SK-N-SH treated with all-trans-retinoic acid at 6 μM for 48 hours (cell line): Measurements from ENCODE around the gene CACNA1C.
A peak's percentile ranks its signal among the peaks of the same experiment; 100 is the strongest.

Source experiments
- ATAC-seq: fragments of 200-7000 bp; cut with Tn5 transposase; 3 replicates; pipeline ENCODE4 v1.9.1; 2020; ENCODE audit warnings: mild to moderate bottlenecking, moderate library complexity
- ARNTL ChIP-seq: fragments of 450-650 bp; formaldehyde crosslinking; IDR thresholded peaks from 2 replicates; pipeline ENCODE4 v1.5.0; 2020; ENCODE audit warnings: low read depth, mild to moderate bottlenecking, moderate library complexity, borderline replicate concordance
- BACH2 ChIP-seq: fragments of 250-450 bp; sonication (Bioruptor Pico); IDR thresholded peaks from 2 replicates; pipeline ENCODE4 v1.9.0; 2021; ENCODE audit warnings: mild to moderate bottlenecking, borderline replicate concordance
- CSDC2 ChIP-seq: fragments of 250-450 bp; sonication (Bioruptor Pico); IDR thresholded peaks from 2 replicates; pipeline ENCODE4 v1.5.0; 2020; ENCODE audit warnings: mild to moderate bottlenecking, moderate library complexity
- ESRRG ChIP-seq: fragments of 250-450 bp; sonication (Bioruptor Pico); IDR thresholded peaks from 2 replicates; pipeline ENCODE4 v1.6.1; 2021; ENCODE audit warnings: mild to moderate bottlenecking
- GLIS3 ChIP-seq: fragments of 250-450 bp; sonication (Bioruptor Pico); IDR thresholded peaks from 2 replicates; pipeline ENCODE4 v1.5.0; 2020; ENCODE audit warnings: mild to moderate bottlenecking, moderate library complexity
- OSR1 ChIP-seq: fragments of 250-450 bp; sonication (Bioruptor Pico); IDR thresholded peaks from 2 replicates; pipeline ENCODE4 v1.8.0; 2022; ENCODE audit warnings: moderate library complexity, mild to moderate bottlenecking, inconsistent platforms
- PPARA ChIP-seq: fragments of 250-450 bp; sonication (Bioruptor Pico); IDR thresholded peaks from 2 replicates; pipeline ENCODE4 v1.5.0; 2020; ENCODE audit warnings: mild to moderate bottlenecking, borderline replicate concordance
- RARB ChIP-seq: fragments of 250-450 bp; sonication (Bioruptor Pico); IDR thresholded peaks from 2 replicates; pipeline ENCODE4 v1.8.0; 2021; ENCODE audit warnings: mild to moderate bottlenecking, moderate library complexity
- TCF4 ChIP-seq: fragments of 250-450 bp; sonication (Bioruptor Pico); IDR thresholded peaks from 2 replicates; pipeline ENCODE4 v1.8.0; 2021; ENCODE audit warnings: mild to moderate bottlenecking, moderate library complexity, borderline replicate concordance
- TOX ChIP-seq: fragments of 250-450 bp; sonication (Bioruptor Pico); IDR thresholded peaks from 2 replicates; pipeline ENCODE4 v1.8.0; 2021; ENCODE audit warnings: mild to moderate bottlenecking, moderate library complexity, borderline replicate concordance
- ZC3H10 ChIP-seq: fragments of 250-450 bp; sonication (Bioruptor Pico); IDR thresholded peaks from 2 replicates; pipeline ENCODE4 v1.5.1; 2021; ENCODE audit warnings: mild to moderate bottlenecking, moderate library complexity
- ZFP3 ChIP-seq: fragments of 250-450 bp; sonication (Bioruptor Pico); IDR thresholded peaks from 2 replicates; pipeline ENCODE4 v1.5.0; 2020; ENCODE audit warnings: mild to moderate bottlenecking, moderate library complexity
- ZFP30 ChIP-seq: fragments of 450-650 bp; formaldehyde crosslinking; IDR thresholded peaks from 2 replicates; pipeline ENCODE4 v1.5.0; 2022; ENCODE audit warnings: mild to moderate bottlenecking, moderate library complexity
- ZNF70 ChIP-seq: fragments of 450-650 bp; formaldehyde crosslinking; IDR thresholded peaks from 2 replicates; pipeline ENCODE4 v1.5.0; 2020; ENCODE audit warnings: mild to moderate bottlenecking, moderate library complexity
- ZNF8 ChIP-seq: fragments of 450-650 bp; formaldehyde crosslinking; IDR thresholded peaks from 2 replicates; pipeline ENCODE4 v1.5.0; 2020; ENCODE audit warnings: mild to moderate bottlenecking, moderate library complexity
- TF ChIP-seq, protein P1 (sequence below): fragments of 250-450 bp; sonication (Bioruptor Pico); IDR thresholded peaks from 2 replicates; pipeline ENCODE4 v1.8.0; 2021; ENCODE audit warnings: low read depth, mild to moderate bottlenecking, moderate library complexity, borderline replicate concordance
- TF ChIP-seq, protein P2 (sequence below): fragments of 250-450 bp; sonication (Bioruptor Pico); IDR thresholded peaks from 2 replicates; pipeline ENCODE4 v1.5.0; 2020; ENCODE audit warnings: mild to moderate bottlenecking, moderate library complexity
- TF ChIP-seq, protein P3 (sequence below): fragments of 250-450 bp; sonication (Bioruptor Pico); IDR thresholded peaks from 2 replicates; pipeline ENCODE4 v1.5.1; 2020; ENCODE audit warnings: low read depth, mild to moderate bottlenecking, moderate library complexity
- TF ChIP-seq, protein P4 (sequence below): fragments of 250-450 bp; sonication (Bioruptor Pico); IDR thresholded peaks from 2 replicates; pipeline ENCODE4 v1.8.0; 2020; ENCODE audit warnings: mild to moderate bottlenecking, moderate library complexity, borderline replicate concordance

CACNA1C gene

DNA sequence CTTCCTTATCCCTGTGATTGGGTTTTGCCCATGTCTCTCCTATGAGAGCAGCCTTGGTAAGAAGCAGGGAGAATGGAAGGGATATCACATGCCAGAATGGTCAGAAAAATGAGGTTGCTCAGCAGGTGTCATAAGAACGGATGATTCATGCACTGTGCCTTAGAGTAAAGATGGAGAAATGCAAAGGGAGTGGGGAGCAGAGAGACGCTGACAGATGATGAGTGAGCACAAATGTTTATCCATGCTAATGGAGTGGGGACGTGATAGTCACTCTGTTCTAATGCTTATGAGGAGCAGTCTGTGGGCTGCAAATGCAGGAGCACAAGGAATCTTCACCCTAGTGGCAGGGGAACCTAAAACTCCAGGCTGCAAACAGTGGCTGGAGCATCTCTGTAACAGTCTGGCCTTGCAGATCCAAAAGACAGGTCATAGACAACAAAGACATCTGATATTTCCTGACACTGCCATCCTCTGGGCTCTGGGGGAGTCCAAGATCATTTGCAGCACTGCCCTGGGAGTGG is 243.2 kb downstream of the CACNA1C start:
- peak; percentile 23; the same call in 2 of the 3 replicates for ATAC-seq

DNA sequence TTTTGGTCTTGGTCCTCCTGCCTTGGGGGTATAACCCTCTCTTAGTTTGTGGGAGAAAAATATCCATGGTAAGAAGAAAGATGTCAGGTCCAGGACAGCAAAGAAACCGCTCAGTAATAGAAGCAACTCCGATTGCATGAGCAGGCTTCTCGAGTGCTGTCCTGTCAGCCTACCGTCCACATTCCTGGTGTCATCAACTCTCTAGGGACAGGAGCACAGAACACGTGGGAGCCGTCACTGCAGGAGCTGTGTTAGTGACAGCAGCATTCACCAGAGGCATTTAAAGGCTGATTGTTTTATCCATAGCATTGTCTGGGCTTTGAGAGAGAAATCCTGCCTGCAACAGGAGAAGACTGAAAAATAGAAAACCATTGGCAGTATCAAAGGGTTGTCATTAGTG is 244.2 kb downstream of the CACNA1C start:
- TF ChIP-seq ESRRG (no peak), ARNTL (no peak), CSDC2 (CRISPR knock-in tag) (no peak), ZFP3 (CRISPR knock-in tag) (no peak), TOX (CRISPR knock-in tag) (no peak), GLIS3 (no peak), OSR1 (CRISPR knock-in tag) (no peak), ZC3H10 (CRISPR knock-in tag) (no peak), ZFP30 (CRISPR knock-in tag) (no peak), ZNF70 (CRISPR knock-in tag) (no peak), ZNF8 (CRISPR knock-in tag) (no peak)
- TF ChIP-seq, protein P1, sequence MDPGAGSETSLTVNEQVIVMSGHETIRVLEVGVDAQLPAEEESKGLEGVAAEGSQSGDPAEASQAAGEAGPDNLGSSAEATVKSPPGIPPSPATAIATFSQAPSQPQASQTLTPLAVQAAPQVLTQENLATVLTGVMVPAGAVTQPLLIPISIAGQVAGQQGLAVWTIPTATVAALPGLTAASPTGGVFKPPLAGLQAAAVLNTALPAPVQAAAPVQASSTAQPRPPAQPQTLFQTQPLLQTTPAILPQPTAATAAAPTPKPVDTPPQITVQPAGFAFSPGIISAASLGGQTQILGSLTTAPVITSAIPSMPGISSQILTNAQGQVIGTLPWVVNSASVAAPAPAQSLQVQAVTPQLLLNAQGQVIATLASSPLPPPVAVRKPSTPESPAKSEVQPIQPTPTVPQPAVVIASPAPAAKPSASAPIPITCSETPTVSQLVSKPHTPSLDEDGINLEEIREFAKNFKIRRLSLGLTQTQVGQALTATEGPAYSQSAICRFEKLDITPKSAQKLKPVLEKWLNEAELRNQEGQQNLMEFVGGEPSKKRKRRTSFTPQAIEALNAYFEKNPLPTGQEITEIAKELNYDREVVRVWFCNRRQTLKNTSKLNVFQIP (CRISPR knock-in tag): no peak
- TF ChIP-seq, protein P2, sequence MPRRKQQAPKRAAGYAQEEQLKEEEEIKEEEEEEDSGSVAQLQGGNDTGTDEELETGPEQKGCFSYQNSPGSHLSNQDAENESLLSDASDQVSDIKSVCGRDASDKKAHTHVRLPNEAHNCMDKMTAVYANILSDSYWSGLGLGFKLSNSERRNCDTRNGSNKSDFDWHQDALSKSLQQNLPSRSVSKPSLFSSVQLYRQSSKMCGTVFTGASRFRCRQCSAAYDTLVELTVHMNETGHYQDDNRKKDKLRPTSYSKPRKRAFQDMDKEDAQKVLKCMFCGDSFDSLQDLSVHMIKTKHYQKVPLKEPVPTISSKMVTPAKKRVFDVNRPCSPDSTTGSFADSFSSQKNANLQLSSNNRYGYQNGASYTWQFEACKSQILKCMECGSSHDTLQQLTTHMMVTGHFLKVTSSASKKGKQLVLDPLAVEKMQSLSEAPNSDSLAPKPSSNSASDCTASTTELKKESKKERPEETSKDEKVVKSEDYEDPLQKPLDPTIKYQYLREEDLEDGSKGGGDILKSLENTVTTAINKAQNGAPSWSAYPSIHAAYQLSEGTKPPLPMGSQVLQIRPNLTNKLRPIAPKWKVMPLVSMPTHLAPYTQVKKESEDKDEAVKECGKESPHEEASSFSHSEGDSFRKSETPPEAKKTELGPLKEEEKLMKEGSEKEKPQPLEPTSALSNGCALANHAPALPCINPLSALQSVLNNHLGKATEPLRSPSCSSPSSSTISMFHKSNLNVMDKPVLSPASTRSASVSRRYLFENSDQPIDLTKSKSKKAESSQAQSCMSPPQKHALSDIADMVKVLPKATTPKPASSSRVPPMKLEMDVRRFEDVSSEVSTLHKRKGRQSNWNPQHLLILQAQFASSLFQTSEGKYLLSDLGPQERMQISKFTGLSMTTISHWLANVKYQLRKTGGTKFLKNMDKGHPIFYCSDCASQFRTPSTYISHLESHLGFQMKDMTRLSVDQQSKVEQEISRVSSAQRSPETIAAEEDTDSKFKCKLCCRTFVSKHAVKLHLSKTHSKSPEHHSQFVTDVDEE (CRISPR knock-in tag): no peak
- no peak for ATAC-seq

More for the DNA sequence above, 243.2 kb downstream of the CACNA1C start:
- no peak for TF ChIP-seq ARNTL
- TF ChIP-seq, protein P3, sequence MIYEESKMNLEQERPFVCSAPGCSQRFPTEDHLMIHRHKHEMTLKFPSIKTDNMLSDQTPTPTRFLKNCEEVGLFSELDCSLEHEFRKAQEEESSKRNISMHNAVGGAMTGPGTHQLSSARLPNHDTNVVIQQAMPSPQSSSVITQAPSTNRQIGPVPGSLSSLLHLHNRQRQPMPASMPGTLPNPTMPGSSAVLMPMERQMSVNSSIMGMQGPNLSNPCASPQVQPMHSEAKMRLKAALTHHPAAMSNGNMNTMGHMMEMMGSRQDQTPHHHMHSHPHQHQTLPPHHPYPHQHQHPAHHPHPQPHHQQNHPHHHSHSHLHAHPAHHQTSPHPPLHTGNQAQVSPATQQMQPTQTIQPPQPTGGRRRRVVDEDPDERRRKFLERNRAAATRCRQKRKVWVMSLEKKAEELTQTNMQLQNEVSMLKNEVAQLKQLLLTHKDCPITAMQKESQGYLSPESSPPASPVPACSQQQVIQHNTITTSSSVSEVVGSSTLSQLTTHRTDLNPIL: no peak
- TF ChIP-seq, protein P4, sequence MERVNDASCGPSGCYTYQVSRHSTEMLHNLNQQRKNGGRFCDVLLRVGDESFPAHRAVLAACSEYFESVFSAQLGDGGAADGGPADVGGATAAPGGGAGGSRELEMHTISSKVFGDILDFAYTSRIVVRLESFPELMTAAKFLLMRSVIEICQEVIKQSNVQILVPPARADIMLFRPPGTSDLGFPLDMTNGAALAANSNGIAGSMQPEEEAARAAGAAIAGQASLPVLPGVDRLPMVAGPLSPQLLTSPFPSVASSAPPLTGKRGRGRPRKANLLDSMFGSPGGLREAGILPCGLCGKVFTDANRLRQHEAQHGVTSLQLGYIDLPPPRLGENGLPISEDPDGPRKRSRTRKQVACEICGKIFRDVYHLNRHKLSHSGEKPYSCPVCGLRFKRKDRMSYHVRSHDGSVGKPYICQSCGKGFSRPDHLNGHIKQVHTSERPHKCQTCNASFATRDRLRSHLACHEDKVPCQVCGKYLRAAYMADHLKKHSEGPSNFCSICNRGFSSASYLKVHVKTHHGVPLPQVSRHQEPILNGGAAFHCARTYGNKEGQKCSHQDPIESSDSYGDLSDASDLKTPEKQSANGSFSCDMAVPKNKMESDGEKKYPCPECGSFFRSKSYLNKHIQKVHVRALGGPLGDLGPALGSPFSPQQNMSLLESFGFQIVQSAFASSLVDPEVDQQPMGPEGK (CRISPR knock-in tag): no peak
- TF ChIP-seq OSR1 (CRISPR knock-in tag): no peak
- TF ChIP-seq GLIS3: no peak
- no peak for TF ChIP-seq PPARA (CRISPR knock-in tag)
- TF ChIP-seq RARB (CRISPR knock-in tag): no peak
- TF ChIP-seq, protein P1 (CRISPR knock-in tag): no peak
- TF ChIP-seq BACH2 (CRISPR knock-in tag): no peak
- no peak for TF ChIP-seq ZNF70 (CRISPR knock-in tag)
- no peak for TF ChIP-seq CSDC2 (CRISPR knock-in tag)
- TF ChIP-seq, protein P2 (CRISPR knock-in tag): no peak
- TF ChIP-seq ZFP30 (CRISPR knock-in tag): no peak
- no peak for TF ChIP-seq TCF4 (CRISPR knock-in tag)
